HUDEP-2 (cell line): ENCODE measurements around the gene IL12RB1.
"Not testable (repeated sequence)": the region's sequence is repeated elsewhere in the genome, so short reads cannot be mapped to it uniquely, and the experiment has no call there.

ENCODE experiments used
- DNase-seq, 76 experiments: peaks; one replicate each; lab custom pipeline; 2025; ENCODE audit not compliant: unreplicated experiment in 76 of 76; lab: John Stamatoyannopoulos, UW

The IL12RB1 gene

GRCh38 chr19:18053576-18054219, 33.0 kb downstream of the IL12RB1 start:
- DNase-seq, result peak in 1 of 76 experiments; percentile 17

- DNase-seq, result no peak
These were observed 34.8 kb downstream of the IL12RB1 start for GRCh38 chr19:18051887-18052286.

- DNase-seq, result no peak
These were observed 37.3 kb downstream of the IL12RB1 start for GRCh38 chr19:18049385-18049784.

GRCh38 chr19:18046059-18046718, 40.5 kb downstream of the IL12RB1 start:
- peak in 7 of 76 experiments; percentile 5 to 26 (median 19) for DNase-seq

- no peak for DNase-seq
These were observed 41.3 kb downstream of the IL12RB1 start for GRCh38 chr19:18045307-18046050.

GRCh38 chr19:18044825-18045304, 41.9 kb downstream of the IL12RB1 start:
- peak in 25 of 76 experiments; percentile 12 to 54 (median 23) for DNase-seq

- no peak for DNase-seq
These were observed 43.1 kb downstream of the IL12RB1 start for GRCh38 chr19:18043676-18044075.

GRCh38 chr19:18041054-18041453, 45.7 kb downstream of the IL12RB1 start:
- no peak for DNase-seq

GRCh38 chr19:18032102-18032501, 54.6 kb downstream of the IL12RB1 start:
- not testable (repeated sequence) for DNase-seq

- not testable (repeated sequence) for DNase-seq
These were observed 55.3 kb downstream of the IL12RB1 start for GRCh38 chr19:18031401-18031800.

- DNase-seq, result peak in 71 of 76 experiments; percentile 35 to 92 (median 80)
These were observed 57.0 kb downstream of the IL12RB1 start for GRCh38 chr19:18029617-18030338.

GRCh38 chr19:18027151-18027550, 59.6 kb downstream of the IL12RB1 start:
- no peak for DNase-seq

- no peak for DNase-seq
These were observed 63.0 kb downstream of the IL12RB1 start for GRCh38 chr19:18023622-18024251.

GRCh38 chr19:18021121-18021755, 65.5 kb downstream of the IL12RB1 start:
- peak in 62 of 76 experiments; percentile 28 to 79 (median 62) for DNase-seq

- peak in 42 of 76 experiments; percentile 7 to 63 (median 38) for DNase-seq
These were observed 66.3 kb downstream of the IL12RB1 start for GRCh38 chr19:18020212-18021085.

GRCh38 chr19:18017275-18018083, 69.3 kb downstream of the IL12RB1 start:
- DNase-seq, result no peak

- DNase-seq, result no peak
These were observed 70.4 kb downstream of the IL12RB1 start for GRCh38 chr19:18016209-18016910.
